Right kidney (tissue), 1 donor: ENCODE results near the gene TNFAIP8L3.

Experiments used
- DNase-seq: peaks from one replicate; pipeline ENCODE4 v3.0.0-alpha.2; 2016

Gene TNFAIP8L3

GRCh38 chr15:51117270-51117669 lies 22.6 kb upstream of the TNFAIP8L3 start:
- DNase-seq, result no peak

DNA sequence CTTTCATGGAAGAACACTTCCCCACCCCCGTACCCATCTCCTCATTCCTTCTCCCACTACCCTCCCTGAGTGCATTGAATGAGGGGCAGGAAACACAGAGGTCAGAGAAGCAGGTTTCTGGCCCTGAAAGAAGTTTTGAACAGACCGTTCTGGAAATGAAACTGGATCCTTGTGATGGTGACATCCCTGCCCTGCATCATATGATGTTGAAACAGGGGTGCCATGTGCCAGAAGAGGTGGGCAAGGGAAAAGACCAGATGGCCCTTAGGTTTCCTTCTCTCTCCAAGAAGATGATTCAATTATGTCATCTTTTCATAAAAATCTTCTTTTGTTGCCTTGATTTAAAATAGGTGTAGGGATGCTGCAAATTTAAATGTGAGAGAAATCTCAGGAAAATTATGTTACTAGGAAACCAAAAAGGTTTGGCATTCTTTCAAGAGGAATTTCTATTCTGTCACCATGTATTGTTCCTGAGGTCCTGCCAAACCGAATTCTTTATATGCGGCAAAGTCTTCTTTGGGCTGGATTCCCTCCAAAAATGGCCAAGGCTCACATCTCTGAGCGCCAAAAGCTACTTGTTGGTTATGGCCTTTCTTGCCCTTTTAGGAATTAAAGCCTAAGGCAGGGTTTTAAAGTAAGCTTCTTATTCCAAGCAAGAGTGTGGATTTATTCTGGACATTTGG lies 19.9 kb upstream of the TNFAIP8L3 start:
- DNase-seq, result no peak

DNA sequence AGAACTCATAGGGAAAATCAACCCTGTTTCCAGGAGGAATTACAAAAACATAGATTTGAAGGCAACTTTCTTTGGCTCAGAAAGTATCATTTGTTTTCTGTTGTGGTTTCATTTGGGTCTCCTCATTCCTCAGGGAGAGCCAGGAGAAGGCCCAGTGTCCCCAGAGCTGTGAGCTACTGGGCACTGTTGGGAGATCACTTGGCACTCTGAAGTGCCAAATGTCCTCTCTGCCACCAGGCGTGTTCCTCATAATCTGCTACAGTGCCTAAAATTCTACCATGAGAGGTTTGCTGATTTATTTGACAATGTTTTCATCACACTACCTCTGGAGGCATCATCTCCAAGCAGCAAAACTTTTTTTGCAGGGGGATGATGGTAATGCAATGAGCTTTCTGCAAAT lies 17.4 kb upstream of the TNFAIP8L3 start:
- no peak for DNase-seq

DNA sequence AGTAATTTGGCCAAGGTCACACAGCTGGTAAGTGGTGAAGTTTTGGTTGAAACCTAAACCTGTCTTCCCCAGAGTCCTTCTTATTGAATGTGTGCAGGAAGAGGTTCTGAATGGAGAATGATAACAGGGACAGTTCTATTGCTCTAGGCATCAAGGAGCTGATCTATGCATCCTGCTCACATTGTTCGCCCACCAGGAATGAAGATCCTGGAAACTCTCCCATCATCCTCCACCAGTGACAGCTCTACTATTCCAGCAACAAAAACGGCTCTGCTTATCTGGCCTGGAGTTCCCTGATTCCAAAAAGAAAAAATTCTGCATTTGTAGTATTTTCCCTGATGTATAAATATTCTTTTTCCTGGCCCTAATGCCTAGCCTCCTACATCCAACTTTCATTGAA lies 16.4 kb upstream of the TNFAIP8L3 start:
- DNase-seq, result no peak

DNA sequence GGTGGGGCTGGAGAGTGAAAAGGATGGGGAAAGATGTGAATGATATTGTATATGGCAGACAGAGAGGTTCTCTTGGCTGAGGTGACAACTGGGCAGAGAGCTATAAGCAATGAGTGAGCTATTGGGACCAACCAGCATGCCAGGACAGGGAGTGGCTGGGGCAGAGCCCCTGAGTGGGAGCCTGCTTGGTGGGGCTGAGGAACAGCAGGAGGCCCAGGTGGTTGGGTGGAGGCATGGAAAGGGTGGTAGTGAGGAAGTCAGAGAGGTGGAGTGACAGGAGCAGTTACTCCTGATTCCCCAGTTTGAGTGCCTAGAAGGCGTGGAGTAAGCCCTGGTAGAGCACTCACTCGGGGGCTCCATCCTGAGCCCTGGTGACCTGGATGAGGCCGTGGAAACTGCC lies 15.5 kb upstream of the TNFAIP8L3 start:
- no peak for DNase-seq

- DNase-seq, result no peak
Observed at GRCh38 chr15:51108933-51109550, 14.3 kb upstream of the TNFAIP8L3 start.

DNA sequence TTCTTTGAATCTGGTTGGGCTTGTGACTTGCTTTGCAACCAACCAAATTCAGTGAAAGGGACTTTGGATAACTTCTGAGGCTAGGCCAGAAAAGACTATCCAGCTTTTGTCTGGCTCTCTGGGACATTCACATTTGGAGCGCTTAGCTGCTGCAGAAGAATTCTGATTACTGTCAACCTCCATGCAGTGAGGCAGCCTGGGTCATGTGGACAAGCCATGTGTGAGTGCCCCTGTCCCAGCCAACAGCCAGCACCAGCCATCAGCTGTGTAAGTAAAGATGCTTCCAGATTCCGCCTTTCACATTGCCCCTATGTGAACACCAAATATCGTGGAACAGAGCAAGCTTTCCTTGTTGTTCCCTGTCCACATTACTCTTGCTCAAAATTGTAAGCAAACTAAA lies 12.9 kb upstream of the TNFAIP8L3 start:
- no peak for DNase-seq

- no peak for DNase-seq
Observed at GRCh38 chr15:51106481-51106880, 11.8 kb upstream of the TNFAIP8L3 start.

DNA sequence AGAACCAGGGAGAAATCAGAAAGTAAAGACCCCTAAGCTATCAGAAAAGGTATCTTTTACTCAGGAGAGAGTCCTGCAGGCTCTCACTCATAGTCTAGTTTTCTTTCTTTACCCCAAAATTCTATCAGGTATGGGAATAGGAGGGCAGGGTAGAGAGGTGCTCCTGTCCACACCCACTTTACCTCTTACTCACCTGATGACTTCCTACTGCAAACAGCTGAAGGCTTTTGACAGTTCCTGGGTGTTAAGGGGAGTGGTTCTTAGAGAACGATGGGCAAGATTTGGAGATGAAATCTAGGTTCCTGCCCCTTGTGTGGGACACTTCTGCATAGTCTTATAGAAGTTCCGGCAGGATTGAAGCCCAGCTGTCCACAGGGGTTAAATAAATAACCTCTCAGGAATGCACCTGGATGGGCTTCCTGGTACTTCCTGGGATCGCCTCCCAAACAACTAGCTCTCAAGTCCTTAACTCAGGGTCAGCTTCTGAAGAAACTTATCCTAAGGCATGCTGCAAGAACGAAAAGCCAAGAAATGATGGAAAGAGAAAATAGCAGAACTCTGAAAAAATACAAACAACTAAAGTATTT lies 10.8 kb upstream of the TNFAIP8L3 start:
- no peak for DNase-seq

- DNase-seq, result no peak
Observed at GRCh38 chr15:51104512-51104911, 9.8 kb upstream of the TNFAIP8L3 start.

- DNase-seq, result no peak
Observed at GRCh38 chr15:51103330-51103729, 8.6 kb upstream of the TNFAIP8L3 start.

GRCh38 chr15:51100785-51101489 lies 6.2 kb upstream of the TNFAIP8L3 start:
- DNase-seq, result no peak

GRCh38 chr15:51099185-51099584 lies 4.5 kb upstream of the TNFAIP8L3 start:
- DNase-seq, result no peak

DNA sequence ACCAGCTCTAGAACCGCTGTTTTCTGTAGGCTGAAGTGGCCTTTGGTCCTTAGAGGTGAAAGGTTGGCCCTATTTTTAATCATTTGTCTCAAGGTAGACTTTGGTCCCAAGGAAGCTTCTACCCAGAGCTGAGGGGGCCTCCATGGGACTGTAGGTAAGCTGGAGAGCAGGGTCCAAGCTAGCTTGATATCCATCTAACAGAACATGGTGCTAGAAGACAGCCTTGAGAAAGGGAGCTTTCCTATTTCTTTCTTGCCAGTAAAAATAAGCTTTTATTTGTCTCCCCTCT lies 3.6 kb upstream of the TNFAIP8L3 start:
- no peak for DNase-seq

- no peak for DNase-seq
Observed at GRCh38 chr15:51097553-51098330, 3.0 kb upstream of the TNFAIP8L3 start.

GRCh38 chr15:51096976-51097375 lies 2.3 kb upstream of the TNFAIP8L3 start:
- no peak for DNase-seq

DNA sequence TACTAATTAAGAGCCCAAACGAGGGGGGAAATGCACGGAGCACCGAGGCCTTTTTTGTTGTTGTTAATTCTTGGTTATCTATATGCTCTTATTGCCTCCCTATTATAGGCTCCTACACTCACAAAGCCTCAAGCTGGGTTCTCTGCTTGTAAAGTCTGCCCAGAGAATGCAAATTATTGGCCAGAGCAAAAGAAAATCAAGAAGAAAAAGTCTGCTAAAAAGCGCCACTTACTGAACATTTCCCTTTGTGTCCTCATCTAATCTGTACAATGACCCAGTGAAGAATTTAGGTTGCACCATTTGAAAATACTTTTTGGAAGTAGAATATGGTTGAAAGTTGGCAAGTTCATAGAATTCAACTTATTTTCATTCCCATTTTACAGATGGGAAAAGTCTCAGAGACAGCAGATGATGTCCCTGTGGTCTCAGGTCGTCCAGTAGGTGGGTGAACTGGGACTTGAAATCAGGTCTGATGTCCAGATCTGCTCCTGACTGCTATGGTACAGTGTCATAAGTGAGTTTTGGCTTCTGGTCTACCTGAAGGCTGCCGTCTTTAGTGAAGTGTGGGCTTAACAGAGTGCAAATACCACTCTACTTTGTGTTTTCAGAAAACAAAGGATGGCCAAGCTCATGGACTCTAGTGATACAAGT lies 1.1 kb upstream of the TNFAIP8L3 start:
- DNase-seq, result no peak

- DNase-seq, result peak; percentile 68
Observed at GRCh38 chr15:51093839-51094605, 684 bp downstream of the TNFAIP8L3 start.

- peak; percentile 10 for DNase-seq
Observed at GRCh38 chr15:51093488-51093838, 1.2 kb downstream of the TNFAIP8L3 start.

GRCh38 chr15:51092480-51093040 lies 2.1 kb downstream of the TNFAIP8L3 start:
- no peak for DNase-seq

DNA sequence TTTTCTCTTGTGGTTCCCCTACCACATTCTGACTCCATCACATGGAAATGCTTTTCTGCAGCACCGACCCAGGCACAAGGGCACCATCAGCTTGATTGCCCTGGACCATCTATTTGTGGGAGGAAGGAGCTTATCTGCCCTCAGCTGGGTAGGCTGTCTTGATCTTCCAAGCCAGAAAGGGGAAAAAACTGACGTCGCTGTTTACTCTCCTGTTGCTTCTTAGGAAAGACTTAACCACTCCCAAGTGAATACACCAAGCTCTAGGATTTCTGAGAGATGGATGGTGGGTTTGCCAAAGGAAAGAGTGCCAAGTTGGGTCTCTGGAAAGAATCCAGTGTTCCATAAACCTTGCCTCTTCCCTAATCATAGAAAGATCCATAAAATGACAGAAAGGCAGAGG lies 4.0 kb downstream of the TNFAIP8L3 start:
- no peak for DNase-seq
